GM18519 (cell line): ENCODE results near the gene LARP1B.
"Not testable (repeated sequence)": the region's sequence is repeated elsewhere in the genome, so short reads cannot be mapped to it uniquely, and the experiment has no call there.

Experiments used
- ATAC-seq: cut with Tn5 transposase; IDR thresholded peaks from one replicate; pipeline ENCODE4 v1.9.1; 2021; ENCODE audit warnings: mild to moderate bottlenecking, moderate library complexity; ENCODE audit not compliant: unreplicated experiment, low FRiP score

The LARP1B gene

GRCh38 chr4:128134925-128135324, 73.8 kb downstream of the LARP1B start:
- ATAC-seq: no peak

- ATAC-seq: no peak
Measured at GRCh38 chr4:128135391-128135790, 74.3 kb downstream of the LARP1B start.

GRCh38 chr4:128141866-128142265, 80.8 kb downstream of the LARP1B start:
- no peak for ATAC-seq

GRCh38 chr4:128145727-128146126, 84.6 kb downstream of the LARP1B start:
- no peak for ATAC-seq

GRCh38 chr4:128153800-128154199, 92.7 kb downstream of the LARP1B start:
- ATAC-seq: no peak

GRCh38 chr4:128155231-128155855, 94.2 kb downstream of the LARP1B start:
- no peak for ATAC-seq

- ATAC-seq: no peak
Measured at GRCh38 chr4:128155874-128156456, 94.9 kb downstream of the LARP1B start.

- ATAC-seq: not testable (repeated sequence)
Measured at GRCh38 chr4:128156472-128156871, 95.4 kb downstream of the LARP1B start.

- ATAC-seq: no peak
Measured at GRCh38 chr4:128158894-128159293, 97.8 kb downstream of the LARP1B start.

GRCh38 chr4:128159967-128160366, 98.9 kb downstream of the LARP1B start:
- no peak for ATAC-seq

GRCh38 chr4:128161138-128161537, 100.0 kb downstream of the LARP1B start:
- no peak for ATAC-seq

- ATAC-seq: no peak
Measured at GRCh38 chr4:128162434-128162833, 101.3 kb downstream of the LARP1B start.

- no peak for ATAC-seq
Measured at GRCh38 chr4:128163177-128164117, 102.3 kb downstream of the LARP1B start.

GRCh38 chr4:128166982-128167381, 105.9 kb downstream of the LARP1B start:
- ATAC-seq: no peak

GRCh38 chr4:128168701-128169100, 107.6 kb downstream of the LARP1B start:
- ATAC-seq: no peak

GRCh38 chr4:128169245-128169644, 108.1 kb downstream of the LARP1B start:
- ATAC-seq: no peak

- no peak for ATAC-seq
Measured at GRCh38 chr4:128176643-128177042, 115.5 kb downstream of the LARP1B start.

GRCh38 chr4:128177498-128177897, 116.4 kb downstream of the LARP1B start:
- no peak for ATAC-seq

- no peak for ATAC-seq
Measured at GRCh38 chr4:128186623-128187022, 125.5 kb downstream of the LARP1B start.

GRCh38 chr4:128191115-128191781, 130.1 kb downstream of the LARP1B start:
- peak; percentile 99 for ATAC-seq
